T-helper 17 cell (primary cell): ENCODE data around the gene RAB34. TPM values are rescaled to one million over a fixed set of nuclear protein-coding genes. Genes with fewer than 3 reads are reported as not detected.
A peak's percentile ranks its signal among the peaks of the same experiment; 100 is the strongest.

Experiments
- ATAC-seq: fragments of 150-1000 bp; cut with Tn5 transposase; 2 replicates; pipeline ENCODE4 v1.10.0; 2021; ENCODE audit warnings: mild to moderate bottlenecking, moderate library complexity
- DNase-seq, 3 donors: peaks; one replicate each; pipeline versions ENCODE4 v3.0.0 to v3.0.0-alpha.2; 2020 to 2021
- H3K9me3 ChIP-seq: one replicate; pipeline ENCODE4 v1.7.0; 2013; ENCODE audit warnings: low read length, mild to moderate bottlenecking; ENCODE audit not compliant: control insufficient read depth, poor library complexity, severe bottlenecking
- H3K27ac Mint-ChIP-seq: one replicate; pipeline ENCODE4 v1.8.0; 2022; ENCODE audit warnings: mild to moderate bottlenecking, moderate library complexity, mixed read lengths
- H3K27me3 Mint-ChIP-seq: one replicate; pipeline ENCODE4 v1.8.0; 2022; ENCODE audit warnings: mixed read lengths
- H3K36me3 Mint-ChIP-seq: one replicate; pipeline ENCODE4 v1.8.0; 2022; ENCODE audit warnings: low read depth, mixed read lengths
- H3K4me1 Mint-ChIP-seq: one replicate; pipeline ENCODE4 v1.8.0; 2022; ENCODE audit warnings: mild to moderate bottlenecking, mixed read lengths
- H3K4me3 Mint-ChIP-seq: one replicate; pipeline ENCODE4 v1.8.0; 2022; ENCODE audit warnings: mild to moderate bottlenecking, moderate library complexity, mixed read lengths
- total RNA-seq, 4 donors: library from RNA in 2 of 4; stranded (reverse) in 2 of 4; gene quantifications; one replicate each; pipeline ENCODE4 v1.2.3 and lab custom pipeline; 2022 to 2026

The RAB34 gene
- total RNA-seq (10 to 100 TPM in 1 of 2 donors, 1 to 10 TPM in 1; 8.3 to 24.3 TPM), total RNA-seq (lab: John Stamatoyannopoulos, UW) (2.7 to 82.7 reads per million in 2 donors)

- H3K4me1 Mint-ChIP-seq: peaks cover 31% of the 10 kb centered on the region
- H3K9me3 ChIP-seq: no peaks in the 10 kb centered on the region
- H3K36me3 Mint-ChIP-seq: peaks cover 3% of the 10 kb centered on the region
- no peak for ATAC-seq
- H3K27ac Mint-ChIP-seq: no peak within 1 kb of the TSS
- H3K4me3 Mint-ChIP-seq: peak within 1 kb of the TSS; percentile 41
- peaks cover 14% of the 10 kb centered on the region for H3K27me3 Mint-ChIP-seq
- no peak for DNase-seq
Measured at GRCh38 chr17:28717578-28718332, at the start of gene RAB34. Gene RAB34, minus strand, starts transcription at chr17:28717868. Its CDS starts 602 bp downstream, at chr17:28717266.

- peaks cover 12% of the 10 kb centered on the region for H3K4me1 Mint-ChIP-seq
- H3K4me3 Mint-ChIP-seq: no peak overlapping the region
- no peaks in the 10 kb centered on the region for H3K9me3 ChIP-seq
- ATAC-seq (no peak), DNase-seq (no peak)
- H3K27ac Mint-ChIP-seq: no peak overlapping the region
- H3K27me3 Mint-ChIP-seq: no peaks in the 10 kb centered on the region
- no peaks in the 10 kb centered on the region for H3K36me3 Mint-ChIP-seq
Measured at GRCh38 chr17:28765038-28765437, 47.4 kb upstream of the RAB34 start.

GRCh38 chr17:28763804-28764266 is 46.2 kb upstream of the RAB34 start:
- peaks cover 6% of the 10 kb centered on the region for H3K4me1 Mint-ChIP-seq
- no peak overlapping the region for H3K4me3 Mint-ChIP-seq
- ATAC-seq (peak; percentile 85), DNase-seq (peak; percentile 49 to 70 (median 49))
- H3K27ac Mint-ChIP-seq: peak overlapping the region; percentile 41
- H3K36me3 Mint-ChIP-seq: peaks cover 2% of the 10 kb centered on the region
- H3K27me3 Mint-ChIP-seq: no peaks in the 10 kb centered on the region
- no peaks in the 10 kb centered on the region for H3K9me3 ChIP-seq

DNA sequence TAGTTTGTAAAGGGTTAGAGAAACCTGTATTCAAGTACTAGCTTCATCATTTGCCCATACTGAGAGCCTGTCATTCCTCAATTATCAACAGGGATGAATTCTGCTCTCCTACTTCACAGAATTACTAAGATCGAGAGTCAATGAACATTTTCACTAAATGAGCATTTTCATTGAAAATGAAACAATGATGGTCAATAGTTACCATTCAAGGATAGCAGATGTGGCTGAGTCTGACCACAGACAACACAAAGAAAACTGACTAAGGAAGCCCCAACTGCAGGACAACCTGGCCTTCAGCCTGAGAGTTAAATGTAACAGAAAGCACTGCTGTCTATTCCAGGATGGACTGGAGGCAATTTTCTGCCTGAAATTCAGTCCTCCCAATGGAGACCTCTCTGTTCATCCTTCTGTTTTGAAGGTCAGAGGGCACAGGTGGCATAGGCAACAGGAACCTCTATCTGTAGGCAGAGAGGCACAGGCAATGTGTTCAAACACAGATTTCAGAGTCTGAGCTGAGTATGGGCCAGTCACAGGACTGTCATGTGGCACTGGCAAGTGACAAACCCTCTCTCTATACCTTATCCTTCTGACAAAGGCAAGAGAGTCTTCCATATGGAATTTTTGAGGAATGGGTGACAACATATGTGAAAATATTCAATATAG is 45.6 kb upstream of the RAB34 start:
- peaks cover 6% of the 10 kb centered on the region for H3K4me1 Mint-ChIP-seq
- DNase-seq (no peak), ATAC-seq (peak; percentile 46)
- peaks cover 3% of the 10 kb centered on the region for H3K36me3 Mint-ChIP-seq
- no peaks in the 10 kb centered on the region for H3K27me3 Mint-ChIP-seq
- H3K27ac Mint-ChIP-seq: no peak overlapping the region
- H3K9me3 ChIP-seq: no peaks in the 10 kb centered on the region
- H3K4me3 Mint-ChIP-seq: no peak overlapping the region

GRCh38 chr17:28760601-28761562 is 43.2 kb upstream of the RAB34 start:
- Mint-ChIP-seq H3K36me3 (peaks cover 5% of the 10 kb centered on the region), H3K4me1 (peaks cover 11% of the 10 kb centered on the region), H3K27ac (no peak overlapping the region), H3K27me3 (no peaks in the 10 kb centered on the region), H3K4me3 (no peak overlapping the region)
- DNase-seq: no peak
- H3K9me3 ChIP-seq: no peaks in the 10 kb centered on the region
- no peak for ATAC-seq

DNA sequence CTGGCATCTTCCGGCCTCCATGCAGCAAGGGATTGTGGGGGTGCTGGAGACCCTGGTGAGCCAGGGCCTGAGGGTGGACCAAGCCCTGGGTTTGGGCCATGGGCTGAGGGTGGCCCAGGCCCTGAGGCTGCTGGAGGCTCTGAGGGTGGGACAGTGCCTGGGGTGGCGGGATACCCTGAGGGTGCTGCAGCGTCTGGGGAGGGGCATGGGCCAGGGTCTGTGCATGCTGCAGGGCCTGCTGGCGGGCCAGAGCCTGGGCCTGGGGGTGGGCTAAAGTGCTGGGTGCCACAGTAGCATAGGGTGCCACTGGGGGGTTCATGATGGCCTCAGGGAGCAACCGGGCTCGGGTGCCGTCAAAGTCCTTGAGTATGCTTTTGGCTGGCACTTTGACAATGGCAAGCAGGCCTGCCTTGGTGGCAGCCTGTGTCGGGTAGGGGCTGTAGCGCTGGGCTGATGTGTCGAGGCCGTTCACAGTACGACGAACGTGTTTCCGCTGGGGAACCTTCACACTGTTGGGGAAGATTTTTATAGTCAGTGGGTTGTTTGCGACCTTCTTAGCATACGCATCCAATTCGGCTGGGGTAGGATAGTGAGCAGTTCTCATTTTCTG is 41.7 kb upstream of the RAB34 start:
- Mint-ChIP-seq H3K4me1 (peaks cover 11% of the 10 kb centered on the region), H3K27ac (peak overlapping the region; percentile 65), H3K27me3 (no peaks in the 10 kb centered on the region), H3K36me3 (peaks cover 5% of the 10 kb centered on the region), H3K4me3 (no peak overlapping the region)
- no peaks in the 10 kb centered on the region for H3K9me3 ChIP-seq
- DNase-seq: no peak
- ATAC-seq: no peak

- H3K9me3 ChIP-seq: no peaks in the 10 kb centered on the region
- Mint-ChIP-seq H3K27me3 (no peaks in the 10 kb centered on the region), H3K4me3 (no peak overlapping the region), H3K4me1 (peaks cover 8% of the 10 kb centered on the region), H3K27ac (no peak overlapping the region), H3K36me3 (peaks cover 5% of the 10 kb centered on the region)
- ATAC-seq: no peak
- no peak for DNase-seq
Measured at GRCh38 chr17:28758411-28759121, 40.9 kb upstream of the RAB34 start.

DNA sequence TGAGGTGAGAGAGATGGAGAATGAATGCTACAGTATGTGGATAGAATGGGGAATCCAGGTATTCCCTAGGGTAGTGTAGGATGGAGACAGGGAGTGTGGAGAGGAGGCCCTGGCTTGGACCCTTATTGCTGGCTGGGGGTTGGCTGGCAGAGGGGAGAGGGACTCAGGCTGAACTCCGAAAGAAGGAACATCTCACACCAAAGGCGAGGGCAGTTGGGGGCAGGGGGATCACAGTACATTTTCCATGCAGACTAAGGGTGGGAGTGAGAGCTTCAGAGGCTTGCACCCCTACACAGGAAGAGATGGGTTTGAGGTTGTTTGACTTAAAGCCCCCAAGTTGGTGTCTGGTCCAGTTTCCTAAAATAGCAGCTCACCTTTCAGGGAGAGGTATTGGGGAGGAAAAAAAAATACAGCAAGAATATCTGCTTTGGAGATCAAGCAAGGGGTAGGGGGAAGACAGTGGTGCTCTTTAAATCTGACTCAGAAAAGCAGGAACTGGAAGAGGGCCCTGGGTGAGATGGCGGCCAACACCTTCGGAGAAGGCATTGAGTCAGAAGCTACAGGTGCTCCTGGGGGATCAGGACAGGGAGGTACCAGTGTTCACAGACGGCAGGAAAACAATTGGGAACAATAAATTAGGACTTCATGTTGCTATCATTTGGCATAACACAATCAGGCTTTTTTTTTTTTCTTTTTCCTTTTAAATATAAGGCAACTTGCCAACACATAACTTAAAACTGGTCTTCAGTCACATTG is 38.6 kb upstream of the RAB34 start:
- peak overlapping the region; percentile 49 for H3K27ac Mint-ChIP-seq
- no peak for ATAC-seq
- H3K9me3 ChIP-seq: no peaks in the 10 kb centered on the region
- peaks cover 5% of the 10 kb centered on the region for H3K36me3 Mint-ChIP-seq
- H3K4me3 Mint-ChIP-seq: no peak overlapping the region
- H3K27me3 Mint-ChIP-seq: no peaks in the 10 kb centered on the region
- H3K4me1 Mint-ChIP-seq: peaks cover 4% of the 10 kb centered on the region
- no peak for DNase-seq

- H3K27ac Mint-ChIP-seq: no peak overlapping the region
Measured at GRCh38 chr17:28755486-28755885, 37.8 kb upstream of the RAB34 start.

GRCh38 chr17:28751600-28752366 is 34.1 kb upstream of the RAB34 start:
- H3K4me3 Mint-ChIP-seq: peak overlapping the region; percentile 50
- no peaks in the 10 kb centered on the region for H3K36me3 Mint-ChIP-seq
- no peaks in the 10 kb centered on the region for H3K4me1 Mint-ChIP-seq
- H3K9me3 ChIP-seq: no peaks in the 10 kb centered on the region
- no peak for DNase-seq
- no peak for ATAC-seq
- no peaks in the 10 kb centered on the region for H3K27me3 Mint-ChIP-seq
- no peak overlapping the region for H3K27ac Mint-ChIP-seq

More at GRCh38 chr17:28755486-28755885, 37.8 kb upstream of the RAB34 start:
- Mint-ChIP-seq H3K4me3 (no peak overlapping the region), H3K4me1 (peaks cover 4% of the 10 kb centered on the region), H3K27me3 (no peaks in the 10 kb centered on the region), H3K36me3 (peaks cover 5% of the 10 kb centered on the region)
- H3K9me3 ChIP-seq: no peaks in the 10 kb centered on the region
- ATAC-seq (no peak), DNase-seq (no peak)
